ENCODE data around the gene AKR1A1.
"Not testable (repeated sequence)": the region's sequence is repeated elsewhere in the genome, so short reads cannot be mapped to it uniquely, and the experiment has no call there.

Gene AKR1A1

DNA sequence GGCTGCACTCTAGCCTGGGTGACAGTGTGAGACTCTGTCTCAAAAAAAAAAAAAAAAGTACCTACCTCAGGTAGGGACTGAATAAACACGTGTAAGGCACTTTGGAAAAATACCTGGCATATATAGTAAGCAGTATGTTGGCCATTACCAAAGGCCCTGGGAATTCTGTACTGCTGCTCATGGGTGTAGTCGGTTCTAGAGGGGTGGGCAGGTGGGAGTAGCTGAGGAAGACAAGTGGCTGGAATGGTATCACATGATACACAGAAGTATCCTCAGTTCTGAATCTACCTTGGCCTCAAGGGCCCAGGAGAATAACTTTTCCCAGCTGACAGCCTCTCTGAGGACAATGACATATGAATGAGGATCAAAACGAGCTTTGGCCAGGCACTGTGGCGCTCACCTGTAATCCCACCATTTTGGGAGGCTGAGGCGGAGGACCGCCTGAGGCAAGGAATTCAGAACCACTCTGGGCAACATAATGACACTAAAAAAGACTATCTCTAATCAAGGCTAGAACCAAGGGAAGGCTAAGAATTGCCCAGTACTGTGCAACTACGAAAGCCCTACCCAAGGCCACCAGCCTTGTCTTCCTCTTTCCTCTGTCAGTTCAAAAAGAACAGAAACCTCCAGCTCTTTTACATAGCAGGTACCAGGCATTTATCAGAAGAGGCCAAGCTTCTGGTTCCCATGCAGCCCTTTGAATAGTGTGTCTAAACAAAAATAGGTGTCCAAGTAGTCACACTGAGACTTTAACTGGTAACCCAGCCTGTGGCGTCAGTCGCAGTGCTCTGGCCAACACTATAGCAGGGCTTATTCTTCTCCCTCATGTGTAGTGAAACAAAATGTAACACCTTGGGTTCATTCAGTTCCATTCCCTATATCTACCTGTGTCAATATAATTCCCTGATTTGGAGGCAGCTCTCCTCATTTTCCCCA lies 40.3 kb upstream of the AKR1A1 start:
- in situ Hi-C loops (cut with HindIII; ENCODE audit: low sequenced_read_pairs) = no loop called here
- TF ChIP-seq CTCF (IDR thresholded peaks at IDR 0.05; ENCODE audit: low read depth, low read length) = no peak
- DNase-seq (ENCODE audit: low read depth, low spot score) = no peak
- H3K4me3 ChIP-seq (ENCODE audit: low read depth, low read length) = no peak overlapping the region

DNA sequence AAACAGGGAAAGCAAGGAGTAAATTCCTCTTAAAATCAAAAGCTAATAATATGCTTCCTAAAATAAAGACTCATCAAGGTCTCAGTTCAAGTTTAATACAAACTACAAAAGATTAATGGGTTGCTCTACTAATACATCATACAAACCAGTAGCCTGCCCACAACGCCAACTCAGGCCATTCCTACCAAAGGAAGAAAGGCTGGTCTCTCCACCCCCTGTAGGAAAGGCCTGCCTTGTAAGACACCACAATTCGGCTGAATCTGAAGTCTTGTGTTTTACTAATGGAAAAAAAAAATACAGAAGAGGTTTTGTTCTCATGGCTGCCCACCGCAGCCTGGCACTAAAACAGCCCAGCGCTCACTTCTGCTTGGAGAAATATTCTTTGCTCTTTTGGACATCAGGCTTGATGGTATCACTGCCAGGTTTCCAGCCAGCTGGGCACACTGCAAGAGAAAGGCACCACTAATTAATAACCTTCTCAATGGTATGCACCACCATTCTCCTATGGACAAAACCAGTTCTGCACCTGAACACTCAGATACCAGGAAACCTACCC lies 39.6 kb upstream of the AKR1A1 start:
- no peak overlapping the region for H3K4me3 ChIP-seq (ENCODE audit: low read depth, low read length)
- no peak for TF ChIP-seq CTCF (IDR thresholded peaks at IDR 0.05; ENCODE audit: low read depth, low read length)
- in situ Hi-C loops (cut with HindIII; ENCODE audit: low sequenced_read_pairs) = no loop called here
- no peak for DNase-seq (ENCODE audit: low read depth, low spot score)

DNA sequence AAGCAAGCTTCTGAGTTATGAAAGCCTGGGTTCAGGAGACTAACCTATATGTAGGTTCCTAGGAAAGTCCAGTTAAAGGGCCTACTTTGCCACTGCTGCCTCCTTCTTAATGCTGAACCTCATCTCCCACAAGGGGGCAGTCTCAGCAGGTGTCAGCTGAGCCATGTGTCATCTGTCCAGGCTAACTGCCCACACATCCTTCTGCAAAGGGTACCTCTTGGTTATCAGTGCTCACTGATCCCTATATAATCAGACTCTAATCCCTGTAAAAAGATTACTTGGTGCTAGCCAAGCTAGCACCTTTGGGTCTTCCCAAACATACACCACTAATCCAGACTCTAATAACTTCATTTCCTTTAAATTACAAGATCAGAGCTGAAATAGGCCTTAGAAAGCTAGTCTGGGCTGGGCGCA lies 38.0 kb upstream of the AKR1A1 start:
- DNase-seq (ENCODE audit: low read depth, low spot score) = peak; percentile 58
- peak; percentile 77 for TF ChIP-seq CTCF (IDR thresholded peaks at IDR 0.05; ENCODE audit: low read depth, low read length)
- in situ Hi-C loops (cut with HindIII; ENCODE audit: low sequenced_read_pairs) = no loop called here
- no peak overlapping the region for H3K4me3 ChIP-seq (ENCODE audit: low read depth, low read length)

DNA sequence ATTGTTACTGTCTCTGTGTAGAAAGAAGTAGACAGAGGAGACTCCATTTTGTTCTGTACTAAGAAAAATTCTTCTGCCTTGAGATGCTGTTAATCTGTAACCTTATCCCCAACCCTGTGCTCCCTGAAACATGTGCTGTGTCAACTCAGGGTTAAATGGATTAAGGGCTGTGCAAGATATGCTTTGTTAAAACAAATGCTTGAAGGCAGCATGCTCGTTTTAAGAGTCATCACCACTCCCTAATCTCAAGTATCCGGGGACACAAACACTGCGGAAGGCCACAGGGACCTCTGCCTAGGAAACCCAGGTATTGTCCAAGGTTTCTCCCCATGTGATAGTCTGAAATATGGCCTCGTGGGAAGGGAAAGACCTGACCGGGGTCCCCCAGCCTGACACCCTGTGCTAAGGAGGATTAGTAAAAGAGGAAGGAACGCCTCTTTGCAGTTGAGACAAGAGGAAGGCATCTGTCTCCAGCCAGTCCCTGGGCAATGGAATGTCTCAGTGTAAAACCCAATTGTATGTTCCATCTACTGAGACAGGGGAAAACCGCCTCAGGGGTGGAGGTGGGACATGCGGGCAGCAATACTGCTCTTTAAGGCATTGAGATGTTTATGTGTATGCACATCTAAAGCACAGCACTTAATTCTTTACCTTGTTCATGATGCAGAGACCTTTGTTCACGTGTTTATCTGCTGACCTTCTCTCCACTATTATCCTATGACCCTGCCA lies 36.9 kb upstream of the AKR1A1 start:
- in situ Hi-C loops (cut with HindIII; ENCODE audit: low sequenced_read_pairs); H3K4me3 ChIP-seq (ENCODE audit: low read depth, low read length); DNase-seq (ENCODE audit: low read depth, low spot score): not testable (repeated sequence)

- in situ Hi-C loops (cut with HindIII; ENCODE audit: low sequenced_read_pairs) = no loop called here
- H3K4me3 ChIP-seq (ENCODE audit: low read depth, low read length) = no peak overlapping the region
- TF ChIP-seq CTCF (IDR thresholded peaks at IDR 0.05; ENCODE audit: low read depth, low read length) = no peak
- DNase-seq (ENCODE audit: low read depth, low spot score) = no peak
Measured at GRCh38 chr1:45516036-45516435, 34.6 kb upstream of the AKR1A1 start.

GRCh38 chr1:45516465-45516864 lies 34.2 kb upstream of the AKR1A1 start:
- in situ Hi-C loops (cut with HindIII; ENCODE audit: low sequenced_read_pairs) = no loop called here
- no peak for TF ChIP-seq CTCF (IDR thresholded peaks at IDR 0.05; ENCODE audit: low read depth, low read length)
- H3K4me3 ChIP-seq (ENCODE audit: low read depth, low read length) = no peak overlapping the region
- DNase-seq (ENCODE audit: low read depth, low spot score) = no peak

GRCh38 chr1:45518366-45518765 lies 32.3 kb upstream of the AKR1A1 start:
- DNase-seq (ENCODE audit: low read depth, low spot score); in situ Hi-C loops (cut with HindIII; ENCODE audit: low sequenced_read_pairs); H3K4me3 ChIP-seq (ENCODE audit: low read depth, low read length): not testable (repeated sequence)

All from astrocyte of the spinal cord (primary cell).